ENCODE data around the gene TAC4. TPM values are rescaled to one million over a fixed set of nuclear protein-coding genes. Genes with fewer than 3 reads are reported as not detected.

Gene TAC4
- total and polyA plus RNA-seq, 2 experiments from 2014 or later = not detected

DNA sequence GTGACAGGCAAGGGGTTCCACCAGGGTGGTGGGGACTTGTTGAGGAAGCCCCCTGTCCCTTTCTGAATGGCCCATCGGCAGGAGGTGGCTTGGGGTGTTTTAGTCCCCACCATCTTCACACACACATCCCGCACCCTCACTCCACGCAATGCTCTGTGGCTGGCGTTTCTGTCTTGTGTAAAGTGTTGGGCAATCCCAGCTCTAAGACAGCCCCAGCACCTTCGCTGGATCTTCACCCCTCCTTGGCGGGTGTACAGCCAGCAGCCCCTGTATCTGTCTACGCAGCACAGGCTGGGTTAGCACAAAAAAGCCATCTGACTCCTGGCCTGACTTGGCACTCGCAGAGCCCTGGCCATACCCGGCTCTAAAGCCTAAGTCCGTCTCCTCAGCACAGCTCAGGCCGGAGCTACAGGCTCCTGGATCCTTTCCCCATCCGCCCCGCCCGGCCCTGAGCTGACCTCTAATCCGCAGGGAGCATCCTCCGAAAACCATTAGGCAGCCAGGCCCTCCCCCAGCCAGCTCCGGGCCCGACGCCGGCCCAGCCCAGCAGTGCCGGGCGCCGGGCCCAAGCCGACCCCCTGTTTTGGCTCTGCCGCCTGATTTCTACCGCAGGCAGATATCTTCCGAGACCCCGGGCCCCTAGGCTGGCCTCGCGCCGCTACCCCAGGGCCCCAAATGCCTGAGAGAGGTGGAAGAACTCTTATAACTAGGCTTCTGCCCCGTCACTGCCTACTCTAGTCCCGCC lies 42.4 kb upstream of the TAC4 start:
- no peaks in the 10 kb centered on the region for H3K79me2 ChIP-seq (ENCODE audit: insufficient read depth)
- H3K9ac ChIP-seq = no peak overlapping the region
- H3K9me3 ChIP-seq (ENCODE audit: low read depth) = no peaks in the 10 kb centered on the region
- 37 to 38% methylated on average over 32 to 33 of the region's 33 CpGs for WGBS, 2 experiments (ENCODE audit: low coverage in 1 of 2, low lambda C conversion rate in 2 of 2, missing lambda C conversion rate in 2 of 2)
- peaks cover 42% of the 10 kb centered on the region for H3K27me3 ChIP-seq (replicated peaks; ENCODE audit: insufficient read depth)
- H2AFZ ChIP-seq = no peak overlapping the region
- H3K4me2 ChIP-seq (ENCODE audit: unreplicated experiment) = no peak overlapping the region
- H3F3A ChIP-seq (ENCODE audit: insufficient read depth) = no peaks in the 10 kb centered on the region
- no peak for TF ChIP-seq EZH2phosphoT487 (IDR thresholded peaks at IDR 0.05; ENCODE audit: insufficient read depth, low read depth)
- TF ChIP-seq EZH2 (IDR thresholded peaks at IDR 0.05; ENCODE audit: insufficient read depth, poor library complexity, severe bottlenecking) = no peak
- no peaks in the 10 kb centered on the region for H3K4me1 ChIP-seq (ENCODE audit: insufficient read depth)
- no peak overlapping the region for H3K4me3 ChIP-seq
- H3K9me2 ChIP-seq (ENCODE audit: insufficient read depth) = no peaks in the 10 kb centered on the region
- no peak overlapping the region for H3K27ac ChIP-seq
- DNase-seq = no peak
- no peaks in the 10 kb centered on the region for H4K20me1 ChIP-seq (ENCODE audit: insufficient read depth)
- H3K36me3 ChIP-seq (ENCODE audit: low read depth) = no peaks in the 10 kb centered on the region
- in situ Hi-C loops (cut with MboI) = no loop called here

DNA sequence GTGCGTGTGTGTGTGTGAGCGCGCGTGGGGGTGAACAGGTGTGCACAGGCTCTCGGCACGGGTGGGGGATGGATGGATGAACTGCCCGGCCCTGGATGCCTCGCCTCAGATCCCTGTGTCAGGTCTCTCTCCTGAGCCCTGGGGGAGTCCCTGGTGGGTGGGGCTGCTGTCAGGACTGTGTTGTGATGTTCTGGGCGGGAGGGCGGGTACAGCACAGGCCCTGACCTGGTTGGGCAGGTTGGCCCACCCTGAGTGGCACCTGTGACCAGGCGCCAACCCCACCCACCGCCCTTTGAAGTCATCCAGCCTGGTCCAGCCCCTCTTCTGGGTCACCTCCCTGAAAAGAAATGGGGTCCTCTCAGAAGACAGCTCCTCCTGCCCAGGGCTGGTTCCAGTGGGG lies 41.6 kb upstream of the TAC4 start:
- H3K27me3 ChIP-seq (replicated peaks; ENCODE audit: insufficient read depth) = peaks cover 37% of the 10 kb centered on the region
- no peaks in the 10 kb centered on the region for H3K9me2 ChIP-seq (ENCODE audit: insufficient read depth)
- in situ Hi-C loops (cut with MboI) = no loop called here
- H3K27ac ChIP-seq = no peak overlapping the region
- H3K4me2 ChIP-seq (ENCODE audit: unreplicated experiment) = no peak overlapping the region
- 77 to 83% methylated on average over 9 to 11 of the region's 12 CpGs for WGBS, 2 experiments (ENCODE audit: low coverage in 1 of 2, low lambda C conversion rate in 2 of 2, missing lambda C conversion rate in 2 of 2)
- H3K4me3 ChIP-seq = no peak overlapping the region
- no peak for DNase-seq
- H3K9me3 ChIP-seq (ENCODE audit: low read depth) = no peaks in the 10 kb centered on the region
- no peak for TF ChIP-seq EZH2 (IDR thresholded peaks at IDR 0.05; ENCODE audit: insufficient read depth, poor library complexity, severe bottlenecking)
- no peak for TF ChIP-seq EZH2phosphoT487 (IDR thresholded peaks at IDR 0.05; ENCODE audit: insufficient read depth, low read depth)
- no peak overlapping the region for H2AFZ ChIP-seq
- H4K20me1 ChIP-seq (ENCODE audit: insufficient read depth) = no peaks in the 10 kb centered on the region
- no peaks in the 10 kb centered on the region for H3K79me2 ChIP-seq (ENCODE audit: insufficient read depth)
- no peaks in the 10 kb centered on the region for H3K36me3 ChIP-seq (ENCODE audit: low read depth)
- no peaks in the 10 kb centered on the region for H3K4me1 ChIP-seq (ENCODE audit: insufficient read depth)
- no peaks in the 10 kb centered on the region for H3F3A ChIP-seq (ENCODE audit: insufficient read depth)
- H3K9ac ChIP-seq = no peak overlapping the region

DNA sequence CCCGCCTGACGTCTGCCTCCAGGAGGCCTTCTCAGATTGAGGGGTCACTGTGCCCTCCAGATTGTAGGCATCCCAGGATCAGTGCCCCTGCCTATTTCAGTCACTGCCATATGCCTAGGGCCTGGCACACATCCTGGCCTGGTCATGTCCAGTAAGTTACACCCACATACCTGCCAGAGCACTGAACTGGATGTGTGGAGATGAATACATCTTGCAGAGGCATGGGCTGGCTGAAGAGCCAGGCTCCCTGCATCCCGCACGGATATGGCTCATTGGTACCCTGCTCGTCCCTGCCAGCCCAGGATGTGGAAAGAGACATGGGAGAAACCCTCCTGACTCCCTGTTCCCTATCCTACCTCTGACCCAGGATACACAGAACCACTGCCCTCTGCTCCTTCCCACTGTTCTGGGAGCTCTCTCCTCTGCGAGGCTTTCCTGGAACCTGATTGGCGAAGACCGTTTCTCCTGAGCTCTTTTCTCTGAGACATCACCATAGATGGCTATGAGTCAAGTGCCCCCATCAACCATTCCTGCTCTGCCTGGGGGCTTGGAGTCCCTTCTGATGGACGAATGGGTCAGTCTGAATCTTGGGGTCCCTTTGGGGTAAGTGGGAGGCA lies 40.0 kb upstream of the TAC4 start:
- H4K20me1 ChIP-seq (ENCODE audit: insufficient read depth) = no peaks in the 10 kb centered on the region
- WGBS, 2 experiments (ENCODE audit: low coverage in 1 of 2, low lambda C conversion rate in 2 of 2, missing lambda C conversion rate in 2 of 2) = 80 to 86% methylated on average over 8 to 9 of the region's 9 CpGs
- no peak overlapping the region for H2AFZ ChIP-seq
- no peaks in the 10 kb centered on the region for H3F3A ChIP-seq (ENCODE audit: insufficient read depth)
- no peaks in the 10 kb centered on the region for H3K79me2 ChIP-seq (ENCODE audit: insufficient read depth)
- H3K4me1 ChIP-seq (ENCODE audit: insufficient read depth) = no peaks in the 10 kb centered on the region
- no peak for TF ChIP-seq EZH2phosphoT487 (IDR thresholded peaks at IDR 0.05; ENCODE audit: insufficient read depth, low read depth)
- no peak for TF ChIP-seq EZH2 (IDR thresholded peaks at IDR 0.05; ENCODE audit: insufficient read depth, poor library complexity, severe bottlenecking)
- H3K27me3 ChIP-seq (replicated peaks; ENCODE audit: insufficient read depth) = peaks cover 21% of the 10 kb centered on the region
- H3K9ac ChIP-seq = no peak overlapping the region
- H3K9me2 ChIP-seq (ENCODE audit: insufficient read depth) = no peaks in the 10 kb centered on the region
- in situ Hi-C loops (cut with MboI) = no loop called here
- H3K36me3 ChIP-seq (ENCODE audit: low read depth) = no peaks in the 10 kb centered on the region
- H3K9me3 ChIP-seq (ENCODE audit: low read depth) = no peaks in the 10 kb centered on the region
- no peak overlapping the region for H3K27ac ChIP-seq
- DNase-seq = no peak
- H3K4me2 ChIP-seq (ENCODE audit: unreplicated experiment) = no peak overlapping the region
- no peak overlapping the region for H3K4me3 ChIP-seq

DNA sequence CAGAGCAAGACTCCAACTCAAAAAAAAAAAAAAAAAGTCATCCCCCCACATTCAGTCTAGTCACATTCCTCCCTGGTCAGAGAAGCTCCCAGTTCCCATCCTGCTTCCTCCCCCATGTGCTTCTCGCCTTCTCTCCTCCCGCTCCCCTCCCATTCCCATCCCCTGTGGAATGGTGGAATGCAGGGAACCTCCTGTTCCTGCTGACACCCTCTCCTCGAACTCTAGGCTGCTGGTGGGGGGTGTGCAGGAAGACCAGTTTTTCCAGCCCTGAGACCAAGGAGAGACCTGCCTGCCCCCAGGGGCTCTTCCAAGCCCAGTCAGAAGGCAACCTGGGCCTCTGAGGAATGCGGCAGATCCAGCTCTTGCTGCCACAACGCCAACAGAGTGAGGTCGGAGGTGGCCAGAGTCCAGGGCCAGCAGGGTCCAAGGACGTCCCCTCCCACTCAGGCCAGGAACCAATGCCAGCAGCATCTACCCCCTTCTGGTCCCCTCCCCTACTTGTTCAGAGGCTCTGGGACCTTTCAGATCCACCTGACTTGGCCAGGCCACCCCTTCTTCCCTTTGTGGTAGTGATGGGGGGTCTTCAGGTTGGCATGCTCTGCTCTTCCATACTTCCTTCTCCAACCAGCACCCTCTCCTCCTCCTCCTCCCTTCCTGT lies 39.3 kb upstream of the TAC4 start:
- Histone ChIP-seq H3K27ac (no peak overlapping the region), H3K79me2 (ENCODE audit: insufficient read depth) (no peaks in the 10 kb centered on the region), H3K4me3 (no peak overlapping the region), H2AFZ (no peak overlapping the region), H3K9me2 (ENCODE audit: insufficient read depth) (no peaks in the 10 kb centered on the region), H4K20me1 (ENCODE audit: insufficient read depth) (no peaks in the 10 kb centered on the region), H3K36me3 (ENCODE audit: low read depth) (no peaks in the 10 kb centered on the region), H3K9me3 (ENCODE audit: low read depth) (no peaks in the 10 kb centered on the region), H3K4me1 (ENCODE audit: insufficient read depth) (no peaks in the 10 kb centered on the region), H3K27me3 (replicated peaks; ENCODE audit: insufficient read depth) (peaks cover 22% of the 10 kb centered on the region), H3K9ac (no peak overlapping the region), H3K4me2 (ENCODE audit: unreplicated experiment) (no peak overlapping the region), H3F3A (ENCODE audit: insufficient read depth) (no peaks in the 10 kb centered on the region)
- DNase-seq = no peak
- 57 to 68% methylated on average over 7 of the region's 7 CpGs for WGBS, 2 experiments (ENCODE audit: low coverage in 1 of 2, low lambda C conversion rate in 2 of 2, missing lambda C conversion rate in 2 of 2)
- TF ChIP-seq EZH2 (IDR thresholded peaks at IDR 0.05; ENCODE audit: insufficient read depth, poor library complexity, severe bottlenecking) (no peak), EZH2phosphoT487 (IDR thresholded peaks at IDR 0.05; ENCODE audit: insufficient read depth, low read depth) (no peak)
- in situ Hi-C loops (cut with MboI) = no loop called here
